SHP77 (cell line): Measurements from ENCODE around the gene STK39.
A peak's percentile ranks its signal among the peaks of the same experiment; 100 is the strongest.

Experiments
- DNase-seq, 2 experiments: peaks; one replicate each; lab custom pipeline; 2025; lab: John Stamatoyannopoulos, UW

STK39 gene

GRCh38 chr2:167957662-167958061 lies 289.7 kb downstream of the STK39 start:
- DNase-seq, result no peak

DNA sequence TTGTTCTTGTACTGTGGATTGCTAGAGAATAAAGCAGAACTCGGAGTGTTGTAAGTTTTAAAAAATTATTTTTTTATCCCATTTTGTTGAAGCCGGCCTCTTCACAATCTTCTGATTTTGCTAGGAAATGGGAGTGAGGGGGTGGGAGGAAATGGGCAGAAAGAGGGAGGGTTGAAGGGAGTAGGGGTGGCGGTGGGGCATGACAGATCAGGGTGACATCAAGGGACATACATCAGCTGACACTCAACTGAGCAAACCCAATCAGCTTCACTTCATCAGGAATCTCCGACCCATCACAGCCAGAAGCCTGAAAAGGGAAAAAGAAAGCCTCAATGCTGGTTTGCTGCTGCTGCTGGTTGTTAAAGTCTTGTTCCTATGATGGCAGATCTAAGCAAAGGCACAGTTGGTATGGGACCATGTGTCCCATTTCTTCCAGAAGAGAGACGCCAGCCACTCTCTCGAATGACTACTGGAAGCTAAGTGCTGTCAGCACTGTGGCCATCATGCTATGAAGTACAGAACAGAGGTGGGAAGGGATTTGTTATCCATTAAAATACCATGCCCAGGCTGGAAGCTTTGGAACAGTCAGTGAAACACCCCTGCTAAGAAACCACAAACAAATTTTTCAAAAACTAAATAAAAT lies 292.0 kb downstream of the STK39 start:
- DNase-seq, result no peak

- DNase-seq, result no peak
Observed at GRCh38 chr2:167954495-167954894, 292.9 kb downstream of the STK39 start.

GRCh38 chr2:167953776-167954175 lies 293.6 kb downstream of the STK39 start:
- DNase-seq, result no peak

GRCh38 chr2:167950571-167950970 lies 296.8 kb downstream of the STK39 start:
- no peak for DNase-seq

DNA sequence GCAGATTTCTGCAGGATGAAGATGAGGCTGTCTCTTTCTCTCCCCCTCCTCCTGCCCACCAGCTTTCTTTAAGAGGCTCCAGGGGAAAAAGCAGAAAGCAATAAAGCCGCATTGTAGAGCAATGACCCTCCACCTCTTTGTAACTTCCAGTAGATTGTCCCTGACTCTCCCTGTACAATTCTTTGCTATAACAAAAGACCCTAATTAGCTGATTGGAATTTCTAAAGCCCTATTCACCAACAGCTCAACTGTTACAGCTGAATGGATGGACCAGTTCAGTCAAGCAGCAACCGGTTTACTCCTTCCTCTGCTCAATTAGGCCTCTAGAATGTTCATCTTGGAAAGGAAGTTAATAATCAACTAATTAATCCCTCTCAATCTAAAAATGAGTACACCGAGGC lies 301.0 kb downstream of the STK39 start:
- DNase-seq, result no peak

GRCh38 chr2:167945660-167946368 lies 301.6 kb downstream of the STK39 start:
- no peak for DNase-seq

- no peak for DNase-seq
Observed at GRCh38 chr2:167944825-167945659, 302.4 kb downstream of the STK39 start.

DNA sequence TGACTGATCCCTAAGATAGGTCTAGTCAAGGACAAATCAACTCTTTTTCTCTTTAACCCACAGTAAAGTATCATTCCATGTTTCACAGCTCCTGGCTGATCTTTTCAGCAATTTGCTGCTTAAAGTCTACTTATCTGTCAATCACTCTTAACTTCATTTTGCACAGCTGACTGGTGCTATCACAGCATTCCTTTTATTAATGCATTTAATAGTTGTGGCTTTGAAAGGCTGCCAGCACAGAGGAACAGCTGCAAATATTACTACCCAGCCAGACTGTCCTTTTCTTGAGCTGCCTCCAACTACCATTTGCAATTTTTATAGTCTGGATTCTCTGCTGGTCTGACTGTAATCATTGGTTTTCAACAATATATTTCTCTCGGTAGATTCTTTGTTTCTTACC lies 303.5 kb downstream of the STK39 start:
- DNase-seq, result no peak

- DNase-seq, result no peak
Observed at GRCh38 chr2:167943368-167943767, 304.0 kb downstream of the STK39 start.

- DNase-seq, result no peak
Observed at GRCh38 chr2:167942366-167943081, 304.9 kb downstream of the STK39 start.

- DNase-seq, result no peak
Observed at GRCh38 chr2:167941604-167942003, 305.8 kb downstream of the STK39 start.

DNA sequence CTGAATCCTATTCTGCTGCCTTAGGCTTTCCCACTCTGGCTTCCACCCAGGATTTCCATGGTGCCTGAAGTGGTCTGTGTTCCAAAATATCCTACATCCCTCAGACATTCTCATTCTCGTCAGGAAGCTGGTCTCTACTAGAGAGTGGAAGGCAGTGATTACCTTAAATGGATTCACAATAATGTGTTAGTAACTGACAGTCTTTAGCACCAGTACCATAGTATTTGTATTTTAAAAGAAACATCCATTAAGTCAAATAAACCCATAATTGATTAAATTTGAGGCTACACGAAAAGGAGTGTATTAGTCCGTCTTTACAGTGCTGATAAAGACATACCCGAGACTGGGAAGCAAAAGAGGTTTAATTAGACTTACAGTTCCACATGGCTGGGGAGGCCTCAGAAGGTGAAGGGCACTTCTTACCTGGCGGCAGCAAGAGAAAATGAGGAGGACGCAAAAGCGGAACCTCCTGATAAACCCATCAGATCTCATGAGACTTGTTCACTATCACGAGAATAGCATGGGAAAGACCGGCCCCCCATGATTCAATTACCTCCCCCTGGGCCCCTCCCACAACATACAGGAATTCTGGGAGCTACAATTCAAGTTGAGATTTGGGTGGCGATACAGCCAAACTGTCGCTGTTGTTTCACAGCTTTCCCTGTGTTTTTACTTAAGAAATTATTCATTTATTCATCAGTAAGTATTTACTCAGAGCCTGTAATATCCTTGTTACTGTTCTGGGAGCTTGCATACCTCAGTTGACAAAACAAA lies 306.5 kb downstream of the STK39 start:
- DNase-seq, result no peak

- no peak for DNase-seq
Observed at GRCh38 chr2:167940346-167940725, 307.1 kb downstream of the STK39 start.

DNA sequence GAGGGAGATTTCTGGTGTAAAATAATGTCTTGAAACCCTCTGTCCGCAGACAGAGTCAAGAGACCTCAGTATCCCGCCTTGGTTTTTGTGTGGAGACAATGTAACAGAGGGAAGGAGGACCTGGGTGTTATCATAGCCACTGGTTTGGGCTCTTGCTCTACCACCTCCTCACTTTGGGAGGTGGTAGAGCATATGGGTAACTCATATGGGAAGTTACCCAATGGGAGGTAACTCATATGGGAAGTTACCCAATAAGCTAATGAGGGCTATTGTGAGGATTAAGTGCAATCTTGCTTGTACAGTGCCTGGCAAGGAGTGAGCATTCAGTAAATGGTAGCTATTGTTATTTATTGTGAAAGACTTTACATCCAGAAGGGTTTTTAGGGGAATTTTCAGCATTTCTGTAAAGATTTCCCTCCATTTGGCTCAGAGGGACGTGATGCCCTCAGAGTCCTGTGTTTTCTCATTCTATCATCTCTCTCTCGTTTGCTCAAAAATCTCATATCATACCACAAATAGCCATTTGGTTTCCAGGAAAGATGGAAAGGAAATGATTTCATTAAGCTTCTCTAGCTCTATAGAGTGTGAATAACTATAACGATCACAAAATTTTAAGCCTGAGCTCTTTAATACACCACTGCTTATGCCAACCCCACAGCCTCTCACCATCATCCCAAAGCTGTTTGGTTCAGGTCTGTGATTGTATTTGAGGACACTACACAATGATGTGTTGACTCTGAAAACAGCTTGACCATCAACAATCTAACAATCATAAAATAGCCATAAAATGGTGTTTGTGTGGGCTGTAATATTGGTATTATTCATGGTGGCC lies 307.7 kb downstream of the STK39 start:
- DNase-seq, result no peak

GRCh38 chr2:167937403-167937802 lies 310.0 kb downstream of the STK39 start:
- no peak for DNase-seq

DNA sequence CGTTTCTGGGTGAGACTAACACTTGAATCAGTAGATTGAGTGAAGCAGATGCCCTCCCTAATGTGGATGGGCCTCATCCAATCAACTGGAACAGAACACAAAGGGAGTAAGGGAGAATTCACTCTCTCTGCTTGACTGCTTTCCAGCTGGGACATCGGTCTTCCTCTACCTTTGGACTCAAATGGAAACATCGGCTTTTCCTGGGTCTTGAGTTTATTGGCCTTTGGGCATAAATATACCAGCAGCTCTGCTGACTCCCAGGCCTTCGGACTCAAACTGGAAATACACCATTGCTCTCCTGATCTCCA lies 311.6 kb downstream of the STK39 start:
- DNase-seq, result no peak

- no peak for DNase-seq
Observed at GRCh38 chr2:167933097-167933814, 314.1 kb downstream of the STK39 start.

- DNase-seq, result no peak
Observed at GRCh38 chr2:167932123-167932693, 315.2 kb downstream of the STK39 start.

GRCh38 chr2:167929484-167929883 lies 317.9 kb downstream of the STK39 start:
- DNase-seq, result peak; percentile 2 to 6
